Astrocyte (in vitro differentiated cells and primary cell): ENCODE measurements around the gene LCN10. TPM values are rescaled to one million over a fixed set of nuclear protein-coding genes. Genes with fewer than 3 reads are reported as not detected.

Experiments used
- DNase-seq: peaks from one replicate; pipeline ENCODE4 v3.0.0-alpha.2; 2010; ENCODE audit warnings: low read depth
- FAIRE-seq: peaks from 2 replicates; lab custom pipeline; 2011; peaks lifted over from hg19 to GRCh38; lab: Jason Lieb, UNC
- H2AFZ ChIP-seq: 2 replicates; pipeline ENCODE4 v1.6.0; 2012; ENCODE audit warnings: low read depth, low read length, inconsistent platforms
- H3K27ac ChIP-seq: 2 replicates; pipeline ENCODE4 v1.5.1; 2011; ENCODE audit warnings: low read depth, low read length, inconsistent platforms
- H3K27me3 ChIP-seq: 2 replicates; pipeline ENCODE4 v1.6.0; 2011; ENCODE audit warnings: low read length, inconsistent platforms; ENCODE audit not compliant: insufficient read depth
- H3K36me3 ChIP-seq: 2 replicates; pipeline ENCODE4 v1.5.1; 2011; ENCODE audit warnings: low read length, inconsistent platforms; ENCODE audit not compliant: insufficient read depth
- H3K4me1 ChIP-seq: 2 replicates; pipeline ENCODE4 v1.5.1; 2011; ENCODE audit warnings: low read length, inconsistent platforms; ENCODE audit not compliant: insufficient read depth
- H3K4me2 ChIP-seq: 2 replicates; pipeline ENCODE4 v1.6.0; 2012; ENCODE audit warnings: low read length, inconsistent platforms
- H3K4me3 ChIP-seq: 2 replicates; pipeline ENCODE4 v1.5.1; 2011; ENCODE audit warnings: low read depth, mild to moderate bottlenecking, low read length, inconsistent platforms; ENCODE audit not compliant: insufficient read depth
- H3K79me2 ChIP-seq: 2 replicates; pipeline ENCODE4 v1.6.0; 2012; ENCODE audit warnings: mild to moderate bottlenecking, low read length, inconsistent platforms; ENCODE audit not compliant: insufficient read depth
- H3K9ac ChIP-seq: 2 replicates; pipeline ENCODE4 v1.6.0; 2012; ENCODE audit warnings: mild to moderate bottlenecking, low read length, inconsistent platforms
- H3K9me3 ChIP-seq: 2 replicates; pipeline ENCODE4 v1.5.1; 2012; ENCODE audit warnings: low read depth, mild to moderate bottlenecking, low read length, inconsistent platforms; ENCODE audit not compliant: insufficient read depth
- H4K20me1 ChIP-seq: 2 replicates; pipeline ENCODE4 v1.6.0; 2012; ENCODE audit warnings: low read length, inconsistent platforms; ENCODE audit not compliant: insufficient read depth
- H3K27ac Mint-ChIP-seq: one replicate; pipeline ENCODE4 v1.8.0; 2021; ENCODE audit warnings: mild to moderate bottlenecking, mixed read lengths; ENCODE audit not compliant: unreplicated experiment
- H3K27me3 Mint-ChIP-seq: one replicate; pipeline ENCODE4 v1.8.0; 2021; ENCODE audit warnings: low read depth, mixed read lengths; ENCODE audit not compliant: unreplicated experiment
- H3K36me3 Mint-ChIP-seq: one replicate; pipeline ENCODE4 v1.8.0; 2021; ENCODE audit warnings: low read depth, mixed read lengths; ENCODE audit not compliant: unreplicated experiment
- H3K4me1 Mint-ChIP-seq: one replicate; pipeline ENCODE4 v1.8.0; 2021; ENCODE audit warnings: low read depth, mixed read lengths; ENCODE audit not compliant: unreplicated experiment
- H3K4me3 Mint-ChIP-seq: one replicate; pipeline ENCODE4 v1.8.0; 2021; ENCODE audit warnings: mild to moderate bottlenecking, moderate library complexity, mixed read lengths; ENCODE audit not compliant: unreplicated experiment
- H3K9me3 Mint-ChIP-seq: one replicate; pipeline ENCODE4 v1.8.0; 2021; ENCODE audit warnings: mild to moderate bottlenecking, mixed read lengths; ENCODE audit not compliant: unreplicated experiment
- EZH2 ChIP-seq: IDR thresholded peaks from 2 replicates; pipeline ENCODE4 v1.6.1; 2012; ENCODE audit warnings: mild to moderate bottlenecking, low read length, inconsistent platforms; ENCODE audit not compliant: insufficient read depth
- total RNA-seq: library from RNA; stranded (reverse); gene quantifications from 2 replicates; pipeline ENCODE4 v1.2.1, GENCODE V29; 2021
- TF ChIP-seq, protein P1 (sequence below): IDR thresholded peaks from 2 replicates; pipeline ENCODE4 v1.5.1; 2011; ENCODE audit warnings: low read depth, mild to moderate bottlenecking, inconsistent platforms, low read length, moderate library complexity; ENCODE audit not compliant: insufficient read depth

LCN10 gene
- total RNA-seq, 1 donor from 2014 or later = not detected

DNA sequence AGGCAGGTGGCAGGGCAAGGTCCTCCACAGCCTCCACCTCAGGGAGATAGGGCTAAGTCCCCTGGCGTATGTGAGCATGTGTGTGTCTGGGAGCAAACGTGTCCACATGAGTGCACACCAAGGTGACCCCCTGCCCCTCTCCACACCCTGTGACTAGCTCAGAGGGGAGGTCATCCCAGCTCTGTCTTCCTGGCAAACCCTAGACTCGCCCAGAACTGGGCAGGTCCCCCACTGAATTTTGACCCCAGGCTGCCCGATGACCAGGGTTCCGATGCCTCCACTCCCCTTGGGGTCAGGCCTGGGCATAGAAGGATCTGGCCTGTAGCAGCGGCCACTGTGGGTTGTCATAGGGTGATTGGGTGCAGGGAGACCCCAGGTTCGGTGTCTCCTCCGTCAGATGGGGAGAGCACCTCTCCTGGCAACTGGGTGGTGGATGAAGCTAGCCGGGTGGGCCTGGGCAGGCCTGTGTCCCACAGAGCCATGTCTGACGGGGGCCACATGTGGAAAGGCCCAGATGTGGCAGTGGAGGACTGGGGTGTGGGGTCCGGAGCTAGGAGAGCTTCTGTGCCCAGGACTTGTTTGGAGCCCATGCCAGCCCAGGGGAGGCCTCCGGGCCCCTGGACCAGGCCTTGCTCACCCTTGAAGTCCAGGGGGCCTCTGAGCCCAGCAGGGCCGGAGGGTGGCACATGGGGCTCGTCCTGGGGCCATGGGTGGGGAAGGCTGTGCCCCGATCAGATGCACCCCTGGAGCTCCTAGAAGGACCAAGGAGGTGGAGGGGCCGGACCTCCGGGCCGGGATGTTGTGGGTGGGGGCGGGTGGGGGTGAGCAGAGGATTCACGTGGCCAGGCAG, 24.2 kb downstream of the LCN10 start:
- Histone ChIP-seq H3K4me2 (no peak overlapping the region), H3K27me3 (no peaks in the 10 kb centered on the region), H3K4me3 (no peak overlapping the region), H2AFZ (no peak overlapping the region), H3K27ac (no peak overlapping the region), H3K79me2 (peaks cover 3% of the 10 kb centered on the region), H3K9ac (no peak overlapping the region), H4K20me1 (peaks cover 30% of the 10 kb centered on the region), H3K4me1 (peaks cover 20% of the 10 kb centered on the region), H3K36me3 (no peaks in the 10 kb centered on the region), H3K9me3 (no peaks in the 10 kb centered on the region)
- Mint-ChIP-seq H3K9me3 (no peaks in the 10 kb centered on the region), H3K4me3 (no peak overlapping the region), H3K36me3 (peaks cover 5% of the 10 kb centered on the region), H3K27ac (no peak overlapping the region), H3K4me1 (no peaks in the 10 kb centered on the region), H3K27me3 (no peaks in the 10 kb centered on the region)
- no peak for FAIRE-seq
- no peak for DNase-seq
- no peak for TF ChIP-seq EZH2
- TF ChIP-seq, protein P1, sequence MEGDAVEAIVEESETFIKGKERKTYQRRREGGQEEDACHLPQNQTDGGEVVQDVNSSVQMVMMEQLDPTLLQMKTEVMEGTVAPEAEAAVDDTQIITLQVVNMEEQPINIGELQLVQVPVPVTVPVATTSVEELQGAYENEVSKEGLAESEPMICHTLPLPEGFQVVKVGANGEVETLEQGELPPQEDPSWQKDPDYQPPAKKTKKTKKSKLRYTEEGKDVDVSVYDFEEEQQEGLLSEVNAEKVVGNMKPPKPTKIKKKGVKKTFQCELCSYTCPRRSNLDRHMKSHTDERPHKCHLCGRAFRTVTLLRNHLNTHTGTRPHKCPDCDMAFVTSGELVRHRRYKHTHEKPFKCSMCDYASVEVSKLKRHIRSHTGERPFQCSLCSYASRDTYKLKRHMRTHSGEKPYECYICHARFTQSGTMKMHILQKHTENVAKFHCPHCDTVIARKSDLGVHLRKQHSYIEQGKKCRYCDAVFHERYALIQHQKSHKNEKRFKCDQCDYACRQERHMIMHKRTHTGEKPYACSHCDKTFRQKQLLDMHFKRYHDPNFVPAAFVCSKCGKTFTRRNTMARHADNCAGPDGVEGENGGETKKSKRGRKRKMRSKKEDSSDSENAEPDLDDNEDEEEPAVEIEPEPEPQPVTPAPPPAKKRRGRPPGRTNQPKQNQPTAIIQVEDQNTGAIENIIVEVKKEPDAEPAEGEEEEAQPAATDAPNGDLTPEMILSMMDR = no peak

DNA sequence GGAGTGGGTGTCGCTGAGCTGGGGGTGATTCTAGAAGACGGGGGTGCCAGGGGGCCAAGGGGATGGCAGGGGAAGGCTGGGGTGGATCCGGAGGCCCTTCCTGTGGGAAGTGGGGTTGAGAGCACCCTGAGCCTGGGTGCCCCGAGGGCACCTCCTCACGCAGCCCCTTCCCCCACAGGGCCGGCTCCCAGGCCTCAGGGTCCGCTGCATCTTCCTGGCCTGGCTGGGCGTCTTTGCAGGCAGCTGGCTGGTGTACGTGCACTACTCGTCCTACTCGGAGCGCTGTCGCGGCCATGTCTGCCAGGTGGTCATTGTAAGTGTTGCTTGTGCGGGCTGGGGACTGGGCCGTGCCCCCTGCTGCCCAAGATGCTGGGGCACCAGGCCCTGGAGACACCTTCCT, 25.3 kb downstream of the LCN10 start:
- H3K9me3 Mint-ChIP-seq = no peaks in the 10 kb centered on the region
- no peak for FAIRE-seq

More for the DNA sequence above, 25.3 kb downstream of the LCN10 start:
- H3K4me1 ChIP-seq = peaks cover 19% of the 10 kb centered on the region
- no peak for TF ChIP-seq EZH2
- TF ChIP-seq, protein P1 = no peak
- H2AFZ ChIP-seq = no peak overlapping the region
- no peak overlapping the region for H3K4me2 ChIP-seq
- no peaks in the 10 kb centered on the region for H3K4me1 Mint-ChIP-seq
- no peaks in the 10 kb centered on the region for H3K36me3 ChIP-seq
- H3K27ac Mint-ChIP-seq = no peak overlapping the region
- H3K79me2 ChIP-seq = no peaks in the 10 kb centered on the region
- no peaks in the 10 kb centered on the region for H3K27me3 ChIP-seq
- no peaks in the 10 kb centered on the region for H3K27me3 Mint-ChIP-seq
- no peaks in the 10 kb centered on the region for H3K9me3 ChIP-seq
- no peak for DNase-seq
- H3K36me3 Mint-ChIP-seq = peaks cover 5% of the 10 kb centered on the region
- H4K20me1 ChIP-seq = peaks cover 18% of the 10 kb centered on the region
- no peak overlapping the region for H3K4me3 Mint-ChIP-seq
- H3K4me3 ChIP-seq = no peak overlapping the region
- no peak overlapping the region for H3K27ac ChIP-seq
- no peak overlapping the region for H3K9ac ChIP-seq
